Mononuclear cell (primary cell): ENCODE data around the gene XG. TPM values are rescaled to one million over a fixed set of nuclear protein-coding genes. Genes with fewer than 3 reads are reported as not detected.
"Not testable (repeated sequence)": the region's sequence is repeated elsewhere in the genome, so short reads cannot be mapped to it uniquely, and the experiment has no call there.

ENCODE experiments used
- H3K27me3 ChIP-seq: 2 replicates; pipeline ENCODE4 v1.6.0; 2011; ENCODE audit warnings: low read length, control low read depth; ENCODE audit not compliant: insufficient read depth
- H3K4me1 ChIP-seq: 2 replicates; pipeline ENCODE4 v1.5.1; 2011; ENCODE audit warnings: mild to moderate bottlenecking, low read length, control low read depth; ENCODE audit not compliant: insufficient read depth
- H3K4me3 ChIP-seq: 2 replicates; pipeline ENCODE4 v1.5.1; 2011; ENCODE audit warnings: mild to moderate bottlenecking, low read length, moderate library complexity
- H3K9me3 ChIP-seq: 2 replicates; pipeline ENCODE4 v1.5.1; 2011; ENCODE audit warnings: low read depth, mild to moderate bottlenecking, control low read depth, low read length
- total RNA-seq: library from RNA; depleted of rRNA; stranded (reverse); fragments of >200 nt; gene quantifications from one replicate; pipeline ENCODE4 v1.2.3, GENCODE V29; 2012

The XG gene
- total RNA-seq, 1 donor: 0.10 TPM

DNA sequence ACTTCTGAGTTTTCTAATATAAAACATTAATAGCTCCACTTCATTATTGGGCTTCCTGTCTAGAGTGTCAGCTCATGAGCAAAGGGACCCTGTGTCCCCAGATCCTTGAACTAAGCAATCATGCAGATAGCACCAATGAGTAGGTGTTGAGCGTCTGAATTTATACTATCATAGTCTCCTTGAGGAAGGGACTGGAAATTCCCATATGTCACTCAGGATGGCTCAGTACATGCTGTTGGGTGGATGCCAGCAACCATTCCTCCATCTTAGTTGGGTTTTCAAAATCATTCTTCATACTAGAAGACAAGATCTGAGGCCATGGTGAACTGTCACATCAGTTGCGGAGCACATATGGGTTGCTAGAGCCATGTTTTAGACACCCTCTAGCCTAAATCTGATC is 33.0 kb upstream of the XG start:
- Histone ChIP-seq H3K4me3 (no peak overlapping the region), H3K9me3 (no peaks in the 10 kb centered on the region), H3K4me1 (peaks cover 6% of the 10 kb centered on the region), H3K27me3 (no peaks in the 10 kb centered on the region)

DNA sequence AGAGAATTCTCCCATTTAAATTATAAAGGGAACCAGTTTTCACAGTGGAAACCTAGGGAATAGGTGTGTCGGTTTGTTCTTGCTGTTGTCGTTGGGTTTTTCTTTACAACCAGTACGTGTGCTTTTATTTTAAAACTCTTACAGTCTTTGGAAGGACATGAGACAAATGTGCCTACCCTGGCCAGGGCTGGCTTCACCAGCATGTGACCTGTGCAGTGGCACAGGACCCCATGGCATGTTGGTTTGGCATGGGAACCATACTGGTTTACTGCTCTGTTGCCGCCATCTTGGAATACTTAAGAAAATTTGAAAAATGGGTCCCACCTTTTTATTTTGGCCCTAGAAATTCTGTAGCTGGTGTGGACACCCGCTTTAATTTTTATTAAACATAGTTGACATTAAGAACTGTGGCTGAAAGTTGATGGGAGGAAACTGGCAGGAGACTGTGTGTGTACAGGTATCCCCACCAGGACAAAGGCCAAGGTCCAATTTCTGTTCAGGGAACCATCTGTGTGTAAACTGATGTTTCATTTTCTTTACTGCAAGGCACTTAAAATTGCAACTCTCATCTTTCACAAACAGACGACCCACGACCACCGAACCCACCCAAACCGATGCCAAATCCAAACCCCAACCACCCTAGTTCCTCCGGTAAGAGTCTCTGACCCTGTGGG is 31.9 kb upstream of the XG start:
- H3K27me3 ChIP-seq: no peaks in the 10 kb centered on the region
- no peak overlapping the region for H3K4me3 ChIP-seq
- no peaks in the 10 kb centered on the region for H3K9me3 ChIP-seq
- H3K4me1 ChIP-seq: peaks cover 1% of the 10 kb centered on the region

DNA sequence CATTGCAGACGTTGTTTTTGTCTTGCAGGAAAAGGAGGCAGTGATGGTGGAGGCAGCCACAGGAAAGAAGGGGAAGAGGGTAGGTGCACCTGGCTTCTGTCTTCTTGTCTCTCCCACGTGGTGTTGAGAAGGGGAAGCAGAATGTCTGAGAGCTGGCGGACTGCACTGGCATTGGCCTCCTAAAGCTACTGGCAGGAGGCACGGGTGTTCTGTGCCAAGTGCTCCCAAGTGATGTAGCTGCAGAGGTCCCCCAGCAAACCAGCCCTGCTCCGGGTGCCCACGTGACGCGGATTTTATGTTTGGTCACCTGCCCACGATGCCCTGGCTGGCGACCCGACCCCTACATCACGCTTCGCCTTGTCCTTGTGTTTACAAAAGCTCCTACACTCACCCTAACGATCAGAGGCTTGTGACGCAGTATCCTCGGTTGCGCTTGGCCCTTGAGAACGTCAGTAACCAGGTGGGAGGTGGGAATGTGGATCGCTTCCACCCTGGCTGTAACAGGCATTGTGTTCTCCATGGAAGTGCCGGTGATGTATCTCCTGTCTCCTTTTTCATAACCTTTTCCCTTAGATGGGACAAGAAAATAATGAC is 28.5 kb upstream of the XG start:
- Histone ChIP-seq H3K27me3 (no peaks in the 10 kb centered on the region), H3K9me3 (no peaks in the 10 kb centered on the region), H3K4me3 (no peak overlapping the region), H3K4me1 (no peaks in the 10 kb centered on the region)

DNA sequence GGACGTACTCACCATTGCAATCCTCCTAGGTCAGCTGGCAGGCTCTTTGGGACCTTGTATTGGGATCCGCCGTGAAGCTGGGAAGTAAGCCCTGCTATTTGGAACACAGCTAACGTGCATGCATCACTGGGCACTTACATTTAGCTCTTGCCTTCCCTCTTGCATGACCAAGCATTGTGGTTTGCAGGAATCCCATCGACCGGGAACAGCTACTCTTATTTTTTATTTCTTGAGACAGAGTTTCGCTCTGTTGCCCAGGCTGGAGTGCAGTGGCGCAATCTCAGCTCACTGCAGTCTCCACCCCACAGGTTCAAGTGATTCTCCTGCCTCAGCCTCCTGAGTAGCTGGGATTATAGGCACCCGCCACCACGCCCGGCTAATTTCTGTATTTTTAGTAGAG is 24.6 kb upstream of the XG start:
- H3K27me3 ChIP-seq, H3K4me3 ChIP-seq, H3K9me3 ChIP-seq, H3K4me1 ChIP-seq: not testable (repeated sequence)

DNA sequence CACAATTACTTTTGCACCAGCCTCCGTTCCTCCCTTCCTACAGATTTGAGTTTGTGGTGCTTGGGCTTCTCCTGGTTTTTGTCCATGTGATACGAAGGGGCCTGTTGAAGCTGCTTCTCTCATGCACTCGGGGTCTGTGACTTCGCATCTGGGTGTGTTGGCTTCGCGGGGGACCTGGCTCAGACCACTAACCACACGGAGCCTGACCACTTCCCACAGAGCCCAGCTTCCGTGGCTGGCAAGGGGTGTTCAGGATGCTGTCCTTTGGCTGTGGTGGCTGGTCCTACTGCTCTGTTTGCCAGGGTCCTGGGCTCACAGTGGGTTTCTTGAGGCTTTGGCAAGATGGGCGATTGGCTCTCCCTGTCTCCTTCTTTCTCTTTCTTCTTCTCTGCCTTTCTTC is 19.8 kb upstream of the XG start:
- no peak overlapping the region for H3K4me3 ChIP-seq
- H3K27me3 ChIP-seq: no peaks in the 10 kb centered on the region
- H3K9me3 ChIP-seq: no peaks in the 10 kb centered on the region
- no peaks in the 10 kb centered on the region for H3K4me1 ChIP-seq

DNA sequence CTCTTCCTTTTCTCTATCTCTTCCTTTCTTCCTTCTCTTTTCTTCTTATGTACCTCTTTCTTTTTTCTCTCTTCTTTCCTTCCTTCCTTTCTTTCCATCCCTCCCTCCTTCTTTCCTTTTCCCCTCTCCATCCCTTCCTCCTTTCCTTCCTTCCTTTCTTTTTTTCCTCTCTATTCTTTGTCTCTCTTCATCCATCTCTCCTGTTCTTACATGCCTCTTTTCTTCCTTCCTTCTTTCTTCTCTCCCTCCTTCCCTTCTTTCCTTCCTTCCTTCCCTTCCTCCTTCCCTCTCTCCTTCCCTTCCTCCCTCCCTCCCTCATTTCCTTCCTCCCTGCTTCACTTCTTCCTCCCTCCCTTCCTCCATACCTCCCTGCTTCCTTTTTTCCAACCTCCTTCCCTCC is 19.2 kb upstream of the XG start:
- no peaks in the 10 kb centered on the region for H3K9me3 ChIP-seq
- H3K4me3 ChIP-seq: no peak overlapping the region
- no peaks in the 10 kb centered on the region for H3K4me1 ChIP-seq
- H3K27me3 ChIP-seq: no peaks in the 10 kb centered on the region

DNA sequence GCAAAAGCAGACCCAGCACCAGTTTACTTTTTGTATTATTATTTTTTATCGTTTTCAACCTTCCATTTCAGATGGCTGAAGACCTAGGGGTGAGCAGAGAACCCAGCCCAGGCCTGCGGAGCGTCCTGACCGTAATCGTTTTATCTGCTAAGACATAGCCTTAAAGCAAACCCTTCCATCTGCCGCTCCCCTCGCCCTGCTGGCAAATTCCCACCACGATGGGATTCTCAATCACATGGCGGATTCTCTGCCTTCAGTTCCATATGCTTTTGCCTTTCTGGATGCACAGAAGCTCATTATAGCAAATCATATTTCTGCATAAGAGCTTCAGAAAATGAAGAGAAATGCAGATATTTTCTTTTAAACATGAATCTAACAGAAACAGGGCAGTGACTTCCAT is 18.6 kb upstream of the XG start:
- H3K27me3 ChIP-seq: no peaks in the 10 kb centered on the region
- no peaks in the 10 kb centered on the region for H3K4me1 ChIP-seq
- H3K4me3 ChIP-seq: no peak overlapping the region
- no peaks in the 10 kb centered on the region for H3K9me3 ChIP-seq

DNA sequence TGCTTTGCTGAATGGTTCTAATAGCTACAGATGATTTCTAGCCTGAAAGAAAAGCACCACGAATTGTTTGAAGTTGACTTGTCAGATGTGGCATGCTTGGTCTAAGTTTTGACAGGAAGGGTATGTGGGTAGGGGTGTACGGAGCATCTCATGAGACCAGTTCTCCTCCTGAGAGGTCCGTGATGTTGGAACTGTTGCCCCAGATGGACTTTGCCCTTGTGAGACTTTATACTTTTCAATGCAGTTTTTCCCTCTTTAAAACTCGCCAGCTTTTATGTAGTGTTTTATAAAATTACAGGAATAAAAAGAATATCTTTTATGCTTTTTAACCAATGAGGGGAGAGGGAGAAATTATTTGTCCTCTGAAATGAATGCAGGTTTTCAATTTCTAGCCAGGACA is 16.6 kb upstream of the XG start:
- H3K9me3 ChIP-seq: no peaks in the 10 kb centered on the region
- no peak overlapping the region for H3K4me3 ChIP-seq
- no peaks in the 10 kb centered on the region for H3K27me3 ChIP-seq
- H3K4me1 ChIP-seq: no peaks in the 10 kb centered on the region

DNA sequence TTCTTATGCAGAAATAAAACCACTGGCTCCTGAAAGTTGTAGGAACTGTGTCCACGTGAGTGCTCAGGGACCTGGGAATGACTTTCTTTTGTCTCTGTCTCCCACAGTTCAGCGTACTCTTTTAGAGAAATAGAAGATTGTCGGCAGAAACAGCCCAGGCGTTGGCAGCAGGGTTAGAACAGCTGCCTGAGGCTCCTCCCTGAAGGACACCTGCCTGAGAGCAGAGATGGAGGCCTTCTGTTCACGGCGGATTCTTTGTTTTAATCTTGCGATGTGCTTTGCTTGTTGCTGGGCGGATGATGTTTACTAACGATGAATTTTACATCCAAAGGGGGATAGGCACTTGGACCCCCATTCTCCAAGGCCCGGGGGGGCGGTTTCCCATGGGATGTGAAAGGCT is 11.2 kb upstream of the XG start:
- H3K4me1 ChIP-seq: no peaks in the 10 kb centered on the region
- H3K27me3 ChIP-seq: no peaks in the 10 kb centered on the region
- no peaks in the 10 kb centered on the region for H3K9me3 ChIP-seq
- no peak overlapping the region for H3K4me3 ChIP-seq

DNA sequence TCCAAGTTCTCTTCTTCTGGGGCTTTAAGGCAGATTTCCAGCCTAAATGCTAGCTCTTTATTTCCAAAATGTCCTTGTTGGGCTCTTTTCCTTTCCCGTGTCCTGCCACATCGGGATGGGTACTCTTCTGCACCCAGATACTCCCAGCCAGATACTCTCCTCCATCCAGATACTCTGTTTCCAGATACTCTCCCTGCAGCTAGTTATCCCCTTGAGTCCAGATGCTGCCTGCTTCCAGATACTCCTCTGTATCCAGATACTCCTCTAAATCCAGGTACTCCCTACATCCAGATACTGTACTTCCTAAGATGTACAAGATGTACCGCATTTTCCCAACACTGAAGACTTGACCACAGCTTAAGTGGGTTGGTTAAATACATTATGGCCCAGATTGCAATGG is 10.5 kb upstream of the XG start:
- H3K4me3 ChIP-seq: no peak overlapping the region
- no peaks in the 10 kb centered on the region for H3K4me1 ChIP-seq

DNA sequence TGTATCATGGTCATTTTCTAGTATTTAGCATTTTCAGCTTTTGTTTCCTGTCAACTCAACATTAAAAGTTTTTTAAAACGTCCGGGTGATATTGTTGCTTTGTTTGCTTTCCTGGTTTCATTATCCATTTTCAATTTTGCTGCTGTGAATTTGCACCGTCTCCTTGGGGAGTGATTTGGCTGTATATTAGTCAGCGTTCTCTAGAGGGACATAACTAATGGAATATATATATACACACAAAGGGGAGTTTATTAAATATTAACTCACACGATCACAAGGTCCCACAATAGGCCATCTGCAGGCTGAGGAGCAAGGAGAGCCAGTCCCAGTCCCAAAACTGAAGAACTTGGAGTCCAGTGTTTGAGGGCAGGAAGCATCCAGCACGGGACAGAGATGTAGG is 5.6 kb upstream of the XG start:
- H3K4me1 ChIP-seq, H3K27me3 ChIP-seq, H3K4me3 ChIP-seq, H3K9me3 ChIP-seq: not testable (repeated sequence)

More for the DNA sequence above, 10.5 kb upstream of the XG start:
- H3K9me3 ChIP-seq: no peaks in the 10 kb centered on the region
- no peaks in the 10 kb centered on the region for H3K27me3 ChIP-seq

DNA sequence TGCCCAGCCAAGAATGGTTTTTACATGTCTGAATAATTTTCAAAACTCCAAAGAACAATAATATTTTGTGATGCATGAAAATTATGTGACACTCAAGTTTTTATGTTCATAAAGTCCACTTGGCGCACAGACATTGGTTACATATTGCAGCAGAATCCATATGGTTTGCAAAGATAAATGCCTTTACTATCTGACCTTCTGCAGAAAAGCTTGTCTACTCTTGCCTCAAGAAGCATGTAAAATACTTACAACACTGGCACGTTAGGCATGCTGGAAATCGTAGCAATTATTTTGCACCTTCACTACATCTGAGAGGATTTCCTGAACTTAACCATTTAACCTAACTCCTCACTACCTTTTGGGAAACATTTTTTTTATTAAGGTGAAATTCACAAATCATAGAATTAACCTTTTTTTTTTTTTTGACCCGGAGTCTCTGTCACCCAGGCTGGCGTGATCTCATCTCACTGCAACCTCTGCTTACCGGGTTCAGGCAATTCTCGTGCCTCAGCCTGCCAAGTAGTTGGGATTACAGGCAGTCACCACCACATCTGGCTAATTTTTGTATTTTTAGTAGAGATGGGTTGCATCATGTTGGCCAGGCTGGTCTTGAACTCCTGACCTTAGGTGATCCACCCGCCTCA is 3.5 kb upstream of the XG start:
- Histone ChIP-seq H3K27me3 (no peaks in the 10 kb centered on the region), H3K9me3 (no peaks in the 10 kb centered on the region)

DNA sequence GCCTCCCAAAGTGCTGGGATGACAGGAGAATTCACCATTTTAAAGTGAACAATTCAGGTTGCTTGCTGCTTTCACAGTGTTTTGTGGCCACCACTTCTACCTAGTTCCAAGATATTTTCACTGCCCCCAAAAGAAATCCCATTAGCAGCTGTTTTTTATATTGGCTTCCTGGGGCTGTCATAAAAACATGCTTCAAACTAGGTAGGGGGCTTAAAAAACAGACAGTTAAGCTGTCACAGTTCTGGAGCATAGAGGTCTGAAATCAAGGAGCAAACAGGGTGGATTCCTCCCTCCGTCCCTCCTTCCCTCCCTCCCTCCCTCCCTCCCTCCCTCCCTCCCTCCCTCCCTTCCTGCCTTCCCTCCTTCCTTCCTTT is 3.0 kb upstream of the XG start:
- no peaks in the 10 kb centered on the region for H3K4me1 ChIP-seq
- no peaks in the 10 kb centered on the region for H3K27me3 ChIP-seq
- no peaks in the 10 kb centered on the region for H3K9me3 ChIP-seq
- no peak overlapping the region for H3K4me3 ChIP-seq

More for the DNA sequence above, 3.5 kb upstream of the XG start:
- H3K4me3 ChIP-seq: no peak overlapping the region
- no peaks in the 10 kb centered on the region for H3K4me1 ChIP-seq

DNA sequence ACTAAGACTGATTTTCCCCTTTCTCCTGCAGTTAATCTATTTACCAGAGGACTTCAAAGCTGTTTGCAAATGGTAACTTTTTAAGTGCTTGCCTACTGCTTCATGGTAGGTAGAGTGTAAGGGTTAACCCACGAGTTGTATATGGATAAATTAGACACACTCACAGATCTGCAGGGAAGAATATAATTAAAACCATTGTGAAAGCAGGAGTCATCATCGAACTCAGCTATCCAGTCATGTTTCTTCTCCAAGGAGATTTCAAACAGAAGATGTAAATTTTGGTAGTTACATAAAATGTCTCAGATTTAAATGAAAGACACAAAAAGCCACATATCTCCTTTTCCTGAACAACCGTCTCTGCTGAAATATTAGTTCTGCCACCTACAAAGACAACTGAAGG is 549 bp upstream of the XG start:
- no peak overlapping the region for H3K4me3 ChIP-seq
- H3K9me3 ChIP-seq: no peaks in the 10 kb centered on the region
- H3K4me1 ChIP-seq: no peaks in the 10 kb centered on the region
- no peaks in the 10 kb centered on the region for H3K27me3 ChIP-seq

DNA sequence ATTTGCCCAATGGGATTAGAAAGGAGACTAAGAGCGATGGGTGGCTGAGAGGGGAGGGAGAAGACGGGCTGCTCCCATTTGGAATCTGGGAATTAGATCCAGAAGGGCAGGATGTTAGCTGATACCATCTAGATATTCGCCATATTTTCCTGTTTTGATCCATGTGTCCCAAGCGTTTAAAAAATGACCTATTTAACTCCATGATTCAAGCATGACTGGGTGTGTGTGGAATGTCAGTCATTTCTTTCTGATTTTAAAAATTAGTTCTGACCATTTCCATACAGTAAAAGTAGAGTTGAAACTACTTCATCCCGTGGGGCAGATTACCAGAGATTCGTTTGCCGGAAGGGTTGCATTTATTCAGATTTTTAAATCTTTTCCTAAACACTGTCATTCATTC is 601 bp downstream of the XG start:
- H3K4me1 ChIP-seq, H3K9me3 ChIP-seq, H3K27me3 ChIP-seq, H3K4me3 ChIP-seq: not testable (repeated sequence)

DNA sequence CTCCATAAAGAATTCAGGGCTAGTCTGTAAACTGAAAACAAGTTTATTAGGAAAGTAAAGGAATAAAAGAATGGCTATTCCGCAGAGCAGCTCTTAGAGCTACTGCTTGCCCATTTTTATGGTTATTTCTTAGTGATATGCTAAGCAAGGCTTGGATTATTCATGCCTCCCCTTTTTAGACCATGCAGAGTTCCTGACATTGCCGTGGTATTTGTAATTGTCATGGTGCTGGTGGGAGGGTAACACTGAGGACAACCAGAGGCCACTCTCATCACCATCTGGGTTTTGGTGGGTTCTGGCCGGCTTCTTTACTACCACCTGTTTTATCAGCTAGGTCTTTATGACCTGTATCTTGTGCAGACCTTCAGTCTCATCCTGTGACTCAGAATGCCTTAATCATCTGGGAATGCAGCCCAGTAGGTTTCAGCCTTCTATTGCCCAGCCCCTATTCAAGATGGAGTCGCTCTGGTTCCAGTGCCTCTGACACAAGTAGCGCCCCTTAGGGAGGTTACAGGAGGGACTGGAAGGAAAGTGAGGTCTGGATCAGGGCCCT is 3.4 kb downstream of the XG start:
- not testable (repeated sequence) for H3K4me3 ChIP-seq, H3K9me3 ChIP-seq, H3K27me3 ChIP-seq, H3K4me1 ChIP-seq
